Tongue (tissue), 2 donors: ENCODE measurements around the gene CTTNBP2. TPM values are rescaled to one million over a fixed set of nuclear protein-coding genes. Genes with fewer than 3 reads are reported as not detected.

Source experiments
- DNase-seq: peaks from one replicate; pipeline ENCODE4 v3.0.0-alpha.2; 2015
- total RNA-seq: library from RNA; depleted of rRNA; stranded (reverse); fragments of >200 nt; gene quantifications from one replicate; pipeline ENCODE4 v1.2.3, GENCODE V29; 2014

CTTNBP2 gene
- total RNA-seq, 1 donor from 2014 or later = 13.1 TPM

DNA sequence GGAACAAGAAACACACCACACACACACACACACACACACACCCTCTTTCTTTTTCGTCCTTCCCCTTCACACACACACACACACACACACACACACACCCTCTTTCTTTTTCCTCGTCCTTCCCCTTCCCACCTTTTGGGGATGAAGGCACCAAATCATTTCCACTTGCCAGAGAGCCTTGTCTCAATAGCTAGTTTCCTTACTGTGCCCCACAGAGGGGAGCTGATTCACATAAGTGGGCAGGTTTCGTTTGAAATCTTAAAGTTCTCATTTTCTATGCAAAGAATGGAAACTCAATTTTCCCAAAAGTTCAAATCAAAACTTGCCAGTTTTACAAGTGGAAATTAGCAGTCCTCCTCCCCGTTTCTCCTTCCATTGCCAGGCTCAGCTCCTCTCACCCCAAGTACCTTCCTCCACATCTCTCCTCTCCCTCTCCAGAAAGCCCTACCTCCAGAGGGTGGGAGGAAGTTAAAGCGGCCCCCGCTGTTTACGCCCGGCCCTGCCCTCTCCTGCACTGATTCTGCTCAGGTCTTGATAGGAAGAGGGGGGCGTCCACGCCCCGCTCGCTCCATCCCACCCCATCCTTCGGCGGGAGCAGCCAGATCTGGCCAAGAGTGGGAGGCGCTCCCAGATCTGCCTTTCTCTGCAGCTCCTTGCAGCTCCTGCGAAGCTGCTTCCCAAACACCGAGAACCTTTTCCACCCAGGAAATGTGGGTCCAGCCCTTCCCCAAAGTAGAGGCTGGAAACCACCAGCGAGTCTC is 1.3 kb downstream of the CTTNBP2 start:
- DNase-seq = peak; percentile 43

DNA sequence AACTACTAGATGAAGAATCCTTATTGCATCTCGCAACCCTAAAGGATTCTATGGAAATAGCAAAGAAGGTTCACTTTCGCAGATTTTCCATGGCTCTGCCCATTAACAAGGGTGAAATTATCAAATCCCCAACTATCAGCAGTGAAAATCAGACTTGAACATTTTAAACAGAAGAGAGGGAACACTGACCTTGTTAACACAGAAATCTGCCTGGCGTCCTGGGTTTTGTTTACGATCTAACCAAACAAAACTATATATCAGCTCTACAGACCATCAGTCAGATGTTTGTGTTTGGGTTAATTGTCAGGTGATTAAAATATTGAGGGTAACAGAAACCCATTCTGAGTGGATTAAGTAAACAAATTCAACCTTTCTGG is 1.9 kb downstream of the CTTNBP2 start:
- peak; percentile 32 for DNase-seq

DNA sequence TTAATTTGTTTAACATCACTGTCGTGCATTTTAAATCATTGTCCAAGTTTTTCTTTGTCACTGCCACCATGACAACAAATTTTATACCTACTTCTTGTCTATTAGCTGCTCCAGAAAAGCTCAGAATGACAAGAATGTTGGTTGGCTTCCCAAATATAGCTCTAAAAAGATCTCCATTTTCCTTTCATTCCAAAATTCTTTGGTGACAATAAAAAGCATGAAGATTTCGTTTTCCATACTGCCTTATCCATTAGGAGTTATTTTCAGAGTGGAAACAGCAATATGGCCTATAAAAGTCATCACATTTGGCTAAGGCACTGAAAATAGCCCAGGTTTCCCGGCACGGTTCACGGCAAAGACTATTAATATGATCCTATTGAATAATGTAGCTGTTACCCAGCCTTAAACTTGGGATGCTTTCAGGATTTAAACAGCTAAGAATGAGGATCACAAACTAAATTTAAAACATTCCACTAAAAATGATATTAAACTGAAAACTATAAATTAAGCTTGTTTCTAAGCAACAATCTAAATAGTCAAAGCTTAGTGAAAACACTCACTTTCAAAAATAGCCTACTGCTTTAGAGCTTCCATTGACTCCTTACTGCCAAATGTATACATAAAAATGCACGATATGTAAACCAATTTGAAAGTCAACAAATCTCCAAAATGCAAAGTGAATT is 2.7 kb downstream of the CTTNBP2 start:
- DNase-seq = peak; percentile 21

DNA sequence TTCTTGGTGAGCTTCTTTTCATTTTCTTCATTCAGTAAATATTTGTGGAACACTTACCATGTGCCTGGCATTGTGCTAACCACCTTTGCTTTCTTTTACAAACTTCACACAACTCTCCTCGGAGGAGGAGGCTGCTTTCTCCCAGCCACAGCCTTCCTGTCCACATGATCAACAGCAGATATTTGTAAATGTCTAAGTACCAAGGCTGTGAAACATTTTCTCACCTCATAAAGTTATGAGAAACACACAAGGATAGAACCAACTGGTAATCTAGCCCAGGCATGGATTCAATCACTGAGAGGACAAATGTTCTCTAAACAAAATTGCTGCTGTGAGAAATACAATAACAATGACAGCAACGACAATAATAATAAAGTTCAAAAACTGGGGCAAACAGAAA is 3.9 kb downstream of the CTTNBP2 start:
- no peak for DNase-seq

DNA sequence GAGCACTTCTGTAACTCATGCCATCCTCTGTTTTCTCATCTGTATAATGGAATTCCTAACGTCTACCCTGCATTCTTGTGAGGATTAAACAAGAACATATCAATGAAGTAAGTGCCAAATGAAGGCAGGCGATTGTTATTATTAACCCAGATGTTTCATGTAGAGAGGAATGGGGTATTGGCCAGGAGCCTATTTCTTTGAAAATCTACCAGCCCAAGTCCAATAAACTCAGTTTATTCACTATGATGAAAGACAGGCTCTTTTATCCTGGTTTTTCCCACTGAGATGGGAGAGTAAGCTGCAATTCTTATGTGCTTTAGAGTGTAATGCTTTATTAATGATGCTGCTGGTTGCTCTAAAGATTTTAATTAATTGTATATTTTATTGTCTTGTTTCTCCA is 9.6 kb downstream of the CTTNBP2 start:
- DNase-seq = no peak

DNA sequence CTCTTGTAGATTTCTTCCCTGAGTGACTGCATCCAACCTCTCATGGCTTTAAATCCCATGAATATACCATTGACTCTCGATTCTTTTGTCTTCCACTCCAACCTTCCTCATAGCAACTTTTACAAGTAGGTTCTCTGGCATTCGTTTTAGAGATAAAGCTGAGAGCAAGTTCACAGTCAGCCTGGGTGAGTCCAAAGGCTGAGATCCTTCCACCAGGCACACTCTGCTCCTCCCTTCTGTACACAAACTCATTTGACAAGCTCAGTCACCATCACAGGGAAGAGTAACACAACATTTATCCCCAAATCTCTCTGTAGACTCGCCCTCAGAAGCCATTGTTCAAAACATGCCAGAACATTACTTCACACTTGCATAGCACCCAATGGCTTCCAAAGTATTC is 10.9 kb downstream of the CTTNBP2 start:
- DNase-seq = no peak

DNA sequence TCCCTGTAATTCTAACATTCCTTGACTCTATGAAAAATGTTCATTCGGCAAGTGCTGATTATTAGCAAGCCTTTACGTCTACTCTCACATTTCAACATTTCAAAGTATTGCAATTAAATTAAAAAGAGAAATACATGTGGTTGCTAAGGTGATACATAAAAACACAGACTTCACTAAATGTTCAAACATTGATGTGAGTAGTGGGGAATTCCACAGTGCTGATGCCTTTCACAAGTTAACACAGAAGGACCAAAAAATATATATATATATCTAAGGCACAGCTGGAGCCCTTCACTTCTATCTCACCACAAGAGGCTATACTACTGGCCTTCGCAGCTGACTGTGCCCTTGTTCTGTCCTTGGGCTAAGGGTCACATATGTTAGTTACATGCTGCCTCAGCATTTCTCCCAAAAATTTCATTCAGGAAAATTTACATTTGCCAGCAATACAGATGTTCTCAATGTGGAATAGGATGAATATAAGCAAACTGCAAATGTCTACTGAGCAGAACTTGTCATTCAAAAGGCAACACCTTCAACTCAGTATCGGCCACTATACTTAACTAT is 13.9 kb downstream of the CTTNBP2 start:
- DNase-seq = no peak

DNA sequence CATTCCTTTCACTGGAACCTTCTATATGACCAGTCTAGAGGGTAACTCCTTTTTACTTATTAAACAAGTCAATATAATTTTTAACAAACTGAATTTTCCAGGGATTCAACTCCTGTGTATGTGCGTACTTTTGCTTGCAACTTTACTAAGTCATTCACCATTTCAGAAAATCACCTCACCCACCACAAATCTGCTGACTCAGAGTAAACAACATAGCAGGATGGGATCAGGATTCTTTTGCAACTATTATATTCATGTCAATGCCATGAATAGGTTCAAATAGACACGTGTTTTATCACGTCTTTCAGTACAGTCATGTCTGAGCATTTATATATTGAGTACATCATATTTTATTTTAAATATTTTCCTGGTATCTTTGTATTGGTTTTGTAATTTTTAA is 14.5 kb downstream of the CTTNBP2 start:
- peak; percentile 22 for DNase-seq

DNA sequence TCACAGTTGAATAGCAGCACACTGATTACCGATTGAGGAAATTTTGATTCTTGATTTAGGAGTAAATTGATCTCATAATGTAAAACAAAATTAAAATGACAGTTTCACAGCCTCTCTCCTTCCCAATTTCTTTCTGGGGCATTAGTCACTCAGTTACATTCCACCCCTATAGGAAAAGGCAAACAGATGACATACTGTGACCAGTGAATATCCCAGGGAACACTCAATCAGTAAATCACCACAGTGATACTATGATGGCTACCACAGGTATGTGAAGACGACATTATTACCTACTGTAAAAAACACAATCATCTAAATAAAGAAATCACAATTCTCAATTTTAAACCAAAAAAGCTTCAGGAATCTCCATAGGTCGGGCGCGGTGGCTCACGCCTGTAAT is 15.5 kb downstream of the CTTNBP2 start:
- no peak for DNase-seq

DNA sequence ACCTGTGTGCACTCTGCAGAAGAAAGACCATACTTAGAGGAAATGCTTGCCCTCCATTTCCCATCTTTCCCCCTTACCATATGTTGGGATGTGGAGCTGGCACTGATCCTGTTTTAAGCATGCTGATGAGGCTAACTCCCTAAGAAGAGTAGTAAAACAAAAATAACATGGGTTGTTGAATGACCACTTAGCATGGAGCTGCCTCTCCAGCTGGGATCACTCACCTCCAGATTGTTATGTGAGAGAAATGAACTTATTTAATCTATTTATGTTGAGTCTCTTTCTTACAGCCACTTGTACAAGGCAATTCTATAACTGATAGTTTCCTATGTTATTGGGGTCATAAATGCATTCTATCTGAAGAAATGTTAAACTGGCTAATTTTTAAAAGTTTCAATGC is 17.0 kb downstream of the CTTNBP2 start:
- DNase-seq = no peak

DNA sequence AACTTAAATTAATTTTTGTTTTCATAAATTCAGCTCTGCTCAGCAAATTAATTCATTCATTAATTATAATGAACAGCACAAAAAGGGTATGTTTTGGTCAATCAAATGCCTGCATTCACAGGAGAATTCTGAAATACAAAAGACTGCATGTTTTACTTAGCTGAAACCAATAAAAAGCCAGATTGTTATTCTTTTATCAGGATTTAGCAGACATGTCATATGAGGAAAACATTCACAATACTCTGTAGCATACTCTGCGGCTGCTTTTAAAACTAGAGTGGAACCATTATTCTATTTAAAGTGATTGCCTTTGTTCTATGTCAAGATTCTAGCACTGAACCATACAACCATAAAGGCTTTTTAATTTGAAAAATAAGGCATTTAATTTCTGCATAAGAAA is 19.1 kb downstream of the CTTNBP2 start:
- no peak for DNase-seq

DNA sequence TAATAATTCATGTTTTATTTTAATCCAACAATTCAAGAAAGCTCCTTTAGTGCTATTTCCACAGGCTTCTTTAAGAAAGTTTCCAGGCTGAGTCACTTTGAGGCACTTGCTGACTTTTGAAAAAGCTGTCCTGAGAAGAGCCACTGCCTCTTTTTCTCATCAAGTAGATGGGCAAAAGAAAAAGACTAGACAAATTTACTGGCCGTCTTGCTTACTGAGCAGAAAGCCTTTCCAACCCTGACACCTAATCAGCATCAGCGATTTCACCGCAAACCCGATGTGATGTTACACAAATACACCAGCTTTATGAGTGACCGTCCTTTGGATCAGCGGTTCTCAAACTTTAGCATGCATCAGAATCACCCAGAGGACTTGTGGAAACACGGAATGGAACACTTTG is 24.3 kb downstream of the CTTNBP2 start:
- DNase-seq = no peak

DNA sequence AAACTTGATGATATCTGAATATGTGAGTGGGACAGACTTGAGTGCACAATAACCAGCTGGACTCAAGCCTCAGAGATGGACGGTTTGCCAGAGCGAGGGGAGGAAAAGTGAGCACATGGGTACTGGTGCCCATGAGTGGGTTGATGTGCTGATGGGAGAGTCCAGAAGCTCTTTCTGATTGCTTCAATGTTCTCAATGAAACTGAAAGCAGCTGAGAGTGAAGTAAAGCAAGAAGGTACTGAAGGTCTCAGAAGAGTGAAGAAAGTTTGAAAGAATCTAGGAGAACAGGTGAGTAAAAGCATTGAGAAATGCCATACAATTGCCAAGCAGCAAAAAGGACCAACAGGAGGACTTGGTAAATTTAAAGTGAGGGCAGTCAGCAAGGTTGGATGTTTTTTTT is 28.6 kb downstream of the CTTNBP2 start:
- no peak for DNase-seq

DNA sequence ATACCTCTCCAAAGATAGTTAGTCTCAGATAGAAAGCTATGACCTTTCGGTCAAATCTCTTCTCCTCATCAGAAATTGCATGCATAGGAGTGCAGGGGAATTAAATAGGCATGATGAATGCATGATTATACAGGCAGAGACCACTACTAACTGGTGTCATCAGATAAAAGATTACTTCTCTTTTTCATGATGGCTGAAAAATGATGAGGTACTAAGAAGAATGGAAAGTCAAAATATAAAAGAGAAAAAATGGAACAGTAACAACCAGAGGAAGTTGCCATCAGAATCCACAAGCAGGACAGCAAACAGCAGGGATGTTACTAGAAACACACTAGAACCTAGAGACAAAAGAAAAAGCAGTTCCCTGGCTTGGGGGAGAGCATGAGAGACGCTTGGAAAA is 31.6 kb downstream of the CTTNBP2 start:
- no peak for DNase-seq

DNA sequence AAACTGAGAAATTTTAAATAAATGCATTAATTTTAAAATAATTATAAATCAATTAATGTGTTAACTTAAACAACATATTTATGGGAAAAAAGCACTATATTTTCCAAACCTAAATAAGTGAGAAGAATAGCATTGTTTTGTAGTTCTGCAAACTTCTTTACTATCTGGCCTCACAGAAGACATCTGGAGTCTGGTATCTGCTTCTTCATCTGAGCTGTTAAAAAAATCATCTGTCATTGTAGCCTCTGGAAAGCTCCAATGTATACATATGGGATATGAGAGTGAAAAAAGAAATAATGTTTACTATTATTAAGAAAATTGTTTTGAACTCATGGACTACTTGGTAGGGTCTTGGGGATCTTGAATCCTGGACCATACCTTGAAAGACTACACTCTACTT is 32.2 kb downstream of the CTTNBP2 start:
- DNase-seq = no peak

DNA sequence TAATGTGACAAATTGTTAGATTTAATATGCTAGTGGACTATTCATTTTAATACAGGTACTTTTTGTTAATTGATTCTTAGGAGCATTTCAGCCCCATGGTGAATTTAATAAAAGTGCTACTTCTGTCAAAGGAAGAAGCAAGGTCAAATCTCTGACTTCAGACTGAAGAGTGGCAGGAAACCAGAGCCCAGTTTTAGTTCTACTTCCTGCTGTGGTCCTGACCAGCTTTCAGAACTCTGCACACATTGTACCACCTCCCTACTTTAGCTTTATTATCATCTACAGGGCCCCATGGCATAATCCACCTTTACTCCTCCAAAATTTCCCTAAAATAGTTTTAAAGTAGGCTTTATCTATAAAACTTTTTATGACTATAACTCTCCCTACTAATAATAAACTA is 33.7 kb downstream of the CTTNBP2 start:
- DNase-seq = no peak

DNA sequence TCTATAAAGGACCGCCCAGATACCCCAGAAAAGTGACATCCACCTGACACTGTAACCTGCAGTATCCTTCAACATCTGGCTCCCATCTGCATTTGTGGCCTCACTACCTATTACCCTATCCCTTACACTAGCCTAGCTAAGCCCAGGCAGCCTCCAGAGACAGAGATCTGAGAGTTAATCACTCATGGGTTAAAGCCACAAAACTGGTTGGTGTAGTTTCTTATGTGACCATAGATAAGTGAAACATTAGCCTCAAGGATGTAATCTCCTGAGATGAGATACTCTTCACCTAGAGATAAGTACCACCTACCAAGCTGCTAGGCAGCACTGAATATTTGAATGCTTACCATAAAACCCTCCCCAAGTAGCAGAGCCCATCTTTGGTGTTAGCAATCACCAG is 35.4 kb downstream of the CTTNBP2 start:
- no peak for DNase-seq

DNA sequence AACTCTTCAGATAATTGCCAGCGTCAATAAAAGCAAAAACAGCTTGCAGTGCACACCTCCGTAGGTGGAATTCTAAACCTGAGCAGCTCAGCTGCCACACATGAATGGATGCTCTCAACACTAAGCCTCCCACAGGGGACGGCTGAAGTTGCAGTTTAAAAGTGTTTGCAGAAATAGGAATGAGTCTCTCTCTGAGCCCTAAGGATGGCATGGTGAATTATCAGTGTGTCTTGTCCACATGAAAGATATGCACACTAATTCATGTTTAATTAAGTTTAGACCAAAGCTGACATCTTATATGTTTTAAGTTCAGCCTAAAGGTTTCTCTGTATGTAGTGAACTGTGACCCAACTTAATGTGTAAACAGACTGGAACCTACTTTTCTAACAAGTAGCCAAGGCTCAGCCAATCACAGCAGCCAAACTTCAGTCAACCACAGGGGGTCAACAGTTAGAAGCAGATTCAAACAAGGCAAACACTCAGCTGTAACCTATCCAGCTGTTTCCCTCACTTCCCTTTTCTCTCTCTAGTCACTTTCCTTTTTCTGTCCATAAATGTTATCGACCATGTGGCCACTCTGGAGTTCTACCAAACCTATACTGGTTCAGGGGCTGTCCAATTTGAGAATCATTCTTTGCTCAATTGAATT is 38.1 kb downstream of the CTTNBP2 start:
- DNase-seq = no peak

DNA sequence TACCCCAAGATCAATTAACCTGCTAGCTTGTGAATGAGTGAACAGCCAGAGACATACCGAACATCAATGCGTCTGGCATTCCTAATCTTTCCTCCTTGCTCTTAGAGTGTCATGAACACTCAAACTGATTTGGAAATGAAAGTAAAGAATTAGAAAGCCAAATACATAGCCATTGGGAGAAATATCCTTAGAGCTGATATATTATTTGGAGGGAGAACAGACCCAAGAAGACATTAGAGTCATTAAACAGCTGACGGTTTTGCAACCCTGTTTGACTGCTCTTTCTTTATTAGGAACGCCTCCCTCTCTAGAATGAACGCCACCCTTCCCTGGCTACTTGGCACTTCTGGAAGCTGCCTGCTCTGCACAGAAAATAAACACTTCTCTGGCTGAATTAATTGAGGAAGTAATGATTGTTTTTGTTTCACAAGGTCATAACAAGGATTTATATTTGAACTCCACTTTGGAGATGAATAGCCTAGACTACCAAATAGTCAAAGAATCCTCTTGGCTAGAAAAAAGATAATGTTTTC is 42.8 kb downstream of the CTTNBP2 start:
- DNase-seq = no peak

DNA sequence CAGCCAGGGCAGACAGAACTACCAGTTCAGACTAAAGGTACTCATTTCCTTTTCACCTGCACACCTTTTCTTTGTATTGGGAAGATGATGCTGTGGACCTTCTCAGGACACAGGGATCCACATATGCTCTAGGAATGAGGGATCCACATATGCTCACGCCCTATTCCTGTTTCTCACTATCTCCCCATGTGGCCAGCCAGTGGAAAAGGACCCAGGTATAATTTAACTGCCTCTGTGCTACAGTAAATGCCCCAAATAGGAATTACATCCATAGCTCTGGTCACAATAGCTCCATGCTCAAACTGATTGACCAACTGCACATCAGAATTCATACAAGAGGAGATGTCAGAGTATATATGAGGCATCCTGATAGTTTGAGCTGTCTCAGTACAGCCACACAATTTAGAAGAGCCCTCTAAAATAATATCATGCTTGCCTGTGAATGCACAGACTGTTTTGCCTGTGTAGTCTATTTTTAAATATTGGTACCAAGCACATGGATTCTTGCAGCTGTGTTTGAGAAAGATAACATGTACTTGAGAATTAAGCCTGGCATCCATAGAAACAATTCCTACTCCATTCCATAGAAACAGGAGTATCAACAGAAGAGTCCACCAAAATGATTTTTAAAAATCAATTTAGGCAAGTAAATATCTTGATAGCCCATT is 43.7 kb downstream of the CTTNBP2 start:
- DNase-seq = no peak

DNA sequence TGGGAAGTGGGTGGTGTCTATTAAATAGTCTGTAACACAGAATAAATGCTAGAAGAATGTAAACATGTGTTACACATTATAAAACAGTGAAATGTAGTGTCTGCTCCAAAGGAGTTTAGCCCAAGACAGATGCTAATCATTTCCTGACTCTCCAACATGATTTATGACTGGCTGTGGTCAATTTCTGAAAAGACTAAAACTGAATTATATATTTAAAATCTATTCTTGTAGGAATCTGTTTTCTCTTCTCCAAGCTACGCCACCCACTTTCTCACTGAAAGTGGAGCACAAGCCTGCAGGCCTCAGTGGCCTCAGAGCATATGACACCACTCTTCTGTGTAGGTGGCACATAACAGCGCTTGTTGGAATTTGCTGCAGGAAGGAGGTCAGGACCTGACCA is 44.4 kb downstream of the CTTNBP2 start:
- no peak for DNase-seq

DNA sequence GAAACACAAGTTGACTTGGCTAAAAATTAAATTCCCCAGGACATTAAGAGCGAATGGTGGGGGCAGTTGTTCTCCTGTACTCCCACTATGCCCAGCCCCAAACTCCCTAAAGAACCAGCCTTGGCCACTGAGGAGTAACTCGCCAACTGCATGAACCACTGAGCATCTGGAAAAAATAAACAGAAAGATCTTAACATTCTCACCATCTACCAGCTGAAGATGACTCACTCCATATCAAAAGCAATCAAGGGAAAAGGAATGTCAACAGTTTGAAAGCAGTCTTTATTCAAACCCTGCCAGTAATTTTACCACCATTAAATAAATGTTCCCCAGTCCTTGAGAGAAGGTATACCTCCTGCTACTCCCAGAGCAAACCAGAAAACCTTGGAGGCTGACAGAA is 45.4 kb downstream of the CTTNBP2 start:
- DNase-seq = no peak

DNA sequence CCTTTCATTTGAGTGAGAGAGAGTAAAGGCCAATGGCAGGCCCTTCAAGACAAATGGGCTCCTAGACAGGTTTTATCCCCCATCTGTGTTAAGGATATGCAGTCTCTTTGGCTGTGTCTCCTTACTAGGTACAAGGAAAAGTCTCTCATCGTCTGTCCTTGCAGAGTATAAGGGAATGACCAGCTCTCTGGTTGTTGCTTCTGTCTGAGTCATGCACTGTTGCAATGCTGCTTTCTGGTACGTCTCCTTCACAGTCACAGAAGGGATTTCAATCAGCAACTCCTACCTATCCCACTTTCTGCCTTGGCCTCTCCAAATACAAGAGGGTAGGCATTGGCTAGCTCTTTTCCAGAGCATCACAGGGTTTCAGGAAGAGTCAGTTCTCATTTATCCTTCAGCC is 48.1 kb downstream of the CTTNBP2 start:
- DNase-seq = no peak
